Prostate gland (tissue), 2 donors: ENCODE results near the gene ADAMTS3. TPM values are rescaled to one million over a fixed set of nuclear protein-coding genes. Genes with fewer than 3 reads are reported as not detected.

Source experiments
- DNase-seq: peaks from one replicate; pipeline ENCODE4 v3.0.0-alpha.2; 2019; ENCODE audit warnings: low spot score
- H3K27ac ChIP-seq, 2 donors: fragments of 200-600 bp; sonication (generic); 2 replicates each; pipeline ENCODE4 v1.5.1; 2017 to 2019
- H3K27me3 ChIP-seq: fragments of 200-600 bp; sonication (generic); replicated peaks from 2 replicates; pipeline ENCODE4 v1.5.1; 2019; ENCODE audit not compliant: insufficient read depth
- H3K36me3 ChIP-seq, 2 donors: fragments of 200-600 bp; sonication (generic); 1 replicate in 1 of 2; 2 replicates in 1 of 2; pipeline versions ENCODE4 v1.5.1 to v1.8.1; 2017 to 2019
- H3K4me1 ChIP-seq: fragments of 200-600 bp; sonication (generic); replicated peaks from 2 replicates; pipeline ENCODE4 v1.5.1; 2019
- H3K4me3 ChIP-seq, 2 donors: fragments of 200-600 bp; sonication (generic); 2 replicates each; pipeline ENCODE4 v1.5.1; 2017 to 2019
- H3K9me3 ChIP-seq: fragments of 200-600 bp; sonication (generic); 2 replicates; pipeline ENCODE4 v1.5.1; 2017
- POLR2A ChIP-seq: fragments of 450-650 bp; IDR thresholded peaks from one replicate; pipeline ENCODE4 v1.6.1; 2016; ENCODE audit warnings: antibody characterized with exemption, mild to moderate bottlenecking
- POLR2AphosphoS5 ChIP-seq: sonication (generic); formaldehyde crosslinking; IDR thresholded peaks from one replicate; pipeline ENCODE4 v1.6.1; 2017; ENCODE audit warnings: antibody characterized with exemption
- WGBS: methylation state at CpG from one replicate; pipeline ENCODE4 v1.1.5; 2018; 5-methylcytosine and 5-hydroxymethylcytosine counted together
- intact Hi-C: fragments of 100-400 bp; cut with DNase I; formaldehyde crosslinking; loops from one replicate; pipeline ENCODE4 v1.14.2; 2022
- total RNA-seq, 2 donors: library from RNA; depleted of rRNA; stranded (reverse); fragments of >200 nt; gene quantifications; one replicate each; pipeline ENCODE4 v1.1.0, GENCODE V29; 2016
- TF ChIP-seq, protein P1 (sequence below), 4 experiments: fragments of 200-600 bp in 2 of 4; fragments of 450-650 bp in 2 of 4; sonication (generic) in 2 of 4; IDR thresholded peaks; 1 replicate in 3 of 4; 2 replicates in 1 of 4; pipeline ENCODE4 v1.5.1; 2016 to 2019; ENCODE audit warnings: antibody characterized with exemption in 4 of 4, mild to moderate bottlenecking in 2 of 4, moderate library complexity in 2 of 4

The ADAMTS3 gene
- total RNA-seq, 2 donors from 2014 or later = 0.36 to 4.0 TPM

DNA sequence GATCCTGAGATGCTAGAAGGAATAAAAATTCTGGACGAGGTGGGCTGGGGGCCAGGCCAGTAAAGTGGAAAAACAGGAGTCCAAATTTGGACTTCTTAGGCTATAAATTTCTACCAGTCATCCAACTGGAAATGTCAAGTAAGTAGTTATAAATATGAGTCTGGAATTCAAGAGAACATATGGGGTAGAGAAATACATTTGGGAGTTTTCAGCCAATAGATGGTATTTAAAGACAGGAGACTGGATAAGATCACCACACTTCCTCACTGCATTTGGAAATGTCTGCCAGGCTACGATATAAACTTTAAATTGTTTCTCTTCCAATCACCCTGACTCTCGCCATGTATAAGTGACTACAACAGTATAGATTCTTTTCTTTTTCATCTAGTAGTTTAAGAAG lies 294.8 kb downstream of the ADAMTS3 start:
- 79% methylated on average over 3 of the region's 3 CpGs for WGBS

DNA sequence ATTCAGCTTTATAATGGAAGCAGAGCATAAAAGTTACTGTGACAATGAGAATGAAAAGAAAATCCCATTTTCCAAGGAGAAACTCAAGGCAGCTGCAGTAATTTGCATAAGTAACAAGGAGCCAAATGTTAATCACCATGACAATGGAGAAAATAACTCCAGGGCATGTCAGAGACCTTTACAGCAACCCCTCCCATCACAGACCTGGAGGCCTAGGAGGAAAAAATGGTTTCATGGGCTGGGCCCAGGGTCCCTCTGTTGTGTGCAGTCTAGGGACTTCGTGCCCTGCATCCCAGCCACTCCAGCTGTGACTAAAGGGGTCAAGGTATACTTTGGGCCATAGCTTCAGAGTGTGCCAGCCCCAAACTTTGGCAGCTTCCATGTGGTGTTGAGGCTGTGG lies 313.8 kb downstream of the ADAMTS3 start:
- H3K9me3 ChIP-seq = no peaks in the 10 kb centered on the region
- no peak overlapping the region for H3K4me3 ChIP-seq
- intact Hi-C loops = no loop called here
- TF ChIP-seq POLR2A (no peak), POLR2AphosphoS5 (no peak)
- TF ChIP-seq, protein P1, sequence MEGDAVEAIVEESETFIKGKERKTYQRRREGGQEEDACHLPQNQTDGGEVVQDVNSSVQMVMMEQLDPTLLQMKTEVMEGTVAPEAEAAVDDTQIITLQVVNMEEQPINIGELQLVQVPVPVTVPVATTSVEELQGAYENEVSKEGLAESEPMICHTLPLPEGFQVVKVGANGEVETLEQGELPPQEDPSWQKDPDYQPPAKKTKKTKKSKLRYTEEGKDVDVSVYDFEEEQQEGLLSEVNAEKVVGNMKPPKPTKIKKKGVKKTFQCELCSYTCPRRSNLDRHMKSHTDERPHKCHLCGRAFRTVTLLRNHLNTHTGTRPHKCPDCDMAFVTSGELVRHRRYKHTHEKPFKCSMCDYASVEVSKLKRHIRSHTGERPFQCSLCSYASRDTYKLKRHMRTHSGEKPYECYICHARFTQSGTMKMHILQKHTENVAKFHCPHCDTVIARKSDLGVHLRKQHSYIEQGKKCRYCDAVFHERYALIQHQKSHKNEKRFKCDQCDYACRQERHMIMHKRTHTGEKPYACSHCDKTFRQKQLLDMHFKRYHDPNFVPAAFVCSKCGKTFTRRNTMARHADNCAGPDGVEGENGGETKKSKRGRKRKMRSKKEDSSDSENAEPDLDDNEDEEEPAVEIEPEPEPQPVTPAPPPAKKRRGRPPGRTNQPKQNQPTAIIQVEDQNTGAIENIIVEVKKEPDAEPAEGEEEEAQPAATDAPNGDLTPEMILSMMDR (IDR thresholded peaks at IDR 0.05) = no peak
- no peak for DNase-seq
- 100% methylated on average over 1 of the region's 1 CpG for WGBS
- H3K4me1 ChIP-seq = no peaks in the 10 kb centered on the region
- no peak overlapping the region for H3K27ac ChIP-seq
- H3K36me3 ChIP-seq = no peaks in the 10 kb centered on the region
- H3K27me3 ChIP-seq = no peaks in the 10 kb centered on the region

More for the DNA sequence above, 294.8 kb downstream of the ADAMTS3 start:
- H3K27me3 ChIP-seq = peaks cover 2% of the 10 kb centered on the region
- H3K4me1 ChIP-seq = no peaks in the 10 kb centered on the region
- intact Hi-C loops = no loop called here
- H3K36me3 ChIP-seq = no peaks in the 10 kb centered on the region
- no peak overlapping the region for H3K27ac ChIP-seq
- no peak overlapping the region for H3K4me3 ChIP-seq
- no peak for DNase-seq
- TF ChIP-seq POLR2A = no peak
- TF ChIP-seq, protein P1 (IDR thresholded peaks at IDR 0.05) = no peak
- no peak for TF ChIP-seq POLR2AphosphoS5
- H3K9me3 ChIP-seq = no peaks in the 10 kb centered on the region

DNA sequence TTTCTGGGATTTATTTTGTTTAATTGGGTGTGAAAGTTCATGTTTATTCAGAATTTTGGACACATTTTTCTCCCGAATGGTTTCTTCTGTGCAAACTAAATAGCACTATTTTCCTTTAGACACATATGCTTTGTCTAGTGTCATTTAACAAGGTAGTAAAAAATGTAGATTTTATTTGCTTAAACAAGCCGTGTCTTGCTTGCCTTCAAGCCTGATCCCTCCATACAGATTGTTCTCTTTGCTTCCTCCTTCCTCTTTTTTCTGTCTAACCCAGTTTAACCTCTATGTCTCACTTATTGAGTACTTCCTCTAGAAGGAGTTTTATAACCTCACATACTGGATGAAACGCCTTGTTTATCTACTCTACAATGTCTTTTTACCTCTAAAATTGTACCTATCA lies 325.4 kb downstream of the ADAMTS3 start:
- intact Hi-C loops = no loop called here
- no peak overlapping the region for H3K4me3 ChIP-seq
- no peaks in the 10 kb centered on the region for H3K36me3 ChIP-seq
- H3K9me3 ChIP-seq = no peaks in the 10 kb centered on the region
- 14% methylated on average over 3 of the region's 3 CpGs for WGBS
- TF ChIP-seq POLR2AphosphoS5 (peak; percentile 60), POLR2A (no peak)
- H3K27ac ChIP-seq = no peak overlapping the region
- peak; percentile 6 for DNase-seq
- no peaks in the 10 kb centered on the region for H3K27me3 ChIP-seq
- H3K4me1 ChIP-seq = no peaks in the 10 kb centered on the region

DNA sequence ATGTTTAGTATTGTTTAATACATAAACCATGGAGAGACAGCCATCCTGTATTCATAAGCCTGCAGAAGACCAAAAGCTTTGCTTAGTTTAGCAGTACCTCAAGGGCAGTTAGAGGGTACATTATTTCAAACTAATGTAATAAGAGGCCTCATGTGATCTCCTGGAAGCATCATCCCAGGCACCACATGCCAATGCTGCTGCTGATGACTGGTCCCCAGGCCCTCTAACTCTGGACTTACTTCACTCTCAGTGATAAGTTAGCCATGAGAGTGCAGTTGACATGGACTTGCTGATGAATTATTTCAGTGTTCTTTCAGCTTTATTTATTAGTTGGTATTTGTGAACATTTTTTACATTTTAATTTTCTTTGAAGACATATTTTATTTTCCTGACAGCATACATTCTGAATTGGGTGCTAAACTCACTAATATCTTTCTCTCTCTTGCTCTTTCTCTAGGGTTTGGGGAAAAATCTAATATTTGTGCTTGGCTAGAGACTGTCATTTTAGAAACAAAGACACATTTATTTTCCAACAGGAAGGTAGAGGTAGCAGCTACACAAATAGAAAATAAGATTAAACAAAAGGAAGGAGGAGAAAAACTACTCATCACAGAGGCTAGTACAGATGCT lies 329.4 kb downstream of the ADAMTS3 start:
- Histone ChIP-seq H3K9me3 (no peaks in the 10 kb centered on the region), H3K4me1 (no peaks in the 10 kb centered on the region), H3K27ac (no peak overlapping the region), H3K27me3 (no peaks in the 10 kb centered on the region), H3K36me3 (no peaks in the 10 kb centered on the region), H3K4me3 (no peak overlapping the region)
- intact Hi-C loops = no loop called here
- TF ChIP-seq POLR2AphosphoS5 = no peak
- TF ChIP-seq POLR2A = no peak
- TF ChIP-seq, protein P1 (IDR thresholded peaks at IDR 0.05) = no peak
- no peak for DNase-seq
